ENCODE results near the gene HIP1R.

DNA sequence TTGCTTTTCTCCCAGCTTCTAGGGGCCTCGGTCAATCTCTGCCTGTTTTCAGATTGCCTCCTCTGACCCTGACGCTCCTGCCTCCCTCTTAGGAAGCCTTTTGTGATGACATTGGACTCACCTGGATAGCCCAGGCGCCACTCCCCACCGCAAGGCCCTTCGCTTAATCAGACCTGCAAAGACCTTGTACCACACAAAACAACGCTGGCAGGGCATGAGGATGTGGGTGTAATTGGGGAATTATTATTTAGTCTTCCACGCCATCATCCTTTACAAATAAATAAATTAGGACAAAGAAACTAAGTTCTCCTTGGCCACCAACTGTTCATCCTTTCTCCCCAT lies 68.4 kb downstream of the HIP1R start:
- TF ChIP-seq POLR2A (IDR thresholded peaks at IDR 0.05) (no peak), CTCF (IDR thresholded peaks at IDR 0.05) (no peak)

Data from esophagus squamous epithelium (tissue), 4 donors.